Bronchus fibroblast of lung (primary cell): ENCODE results near the gene BHMT. TPM values are rescaled to one million over a fixed set of nuclear protein-coding genes. Genes with fewer than 3 reads are reported as not detected.

Experiments
- total RNA-seq: library from RNA; depleted of rRNA; stranded (reverse); fragments of >200 nt; gene quantifications from 2 replicates; pipeline ENCODE4 v1.2.3, GENCODE V29; 2015

The BHMT gene, protein sequence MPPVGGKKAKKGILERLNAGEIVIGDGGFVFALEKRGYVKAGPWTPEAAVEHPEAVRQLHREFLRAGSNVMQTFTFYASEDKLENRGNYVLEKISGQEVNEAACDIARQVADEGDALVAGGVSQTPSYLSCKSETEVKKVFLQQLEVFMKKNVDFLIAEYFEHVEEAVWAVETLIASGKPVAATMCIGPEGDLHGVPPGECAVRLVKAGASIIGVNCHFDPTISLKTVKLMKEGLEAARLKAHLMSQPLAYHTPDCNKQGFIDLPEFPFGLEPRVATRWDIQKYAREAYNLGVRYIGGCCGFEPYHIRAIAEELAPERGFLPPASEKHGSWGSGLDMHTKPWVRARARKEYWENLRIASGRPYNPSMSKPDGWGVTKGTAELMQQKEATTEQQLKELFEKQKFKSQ
- not detected in 2 replicates for total RNA-seq

GRCh38 chr5:79111387-79111959, at the start of gene BHMT:
Gene BHMT, plus strand, starts transcription at chr5:79111809. Its CDS starts 77 bp downstream, at chr5:79111886.

DNA sequence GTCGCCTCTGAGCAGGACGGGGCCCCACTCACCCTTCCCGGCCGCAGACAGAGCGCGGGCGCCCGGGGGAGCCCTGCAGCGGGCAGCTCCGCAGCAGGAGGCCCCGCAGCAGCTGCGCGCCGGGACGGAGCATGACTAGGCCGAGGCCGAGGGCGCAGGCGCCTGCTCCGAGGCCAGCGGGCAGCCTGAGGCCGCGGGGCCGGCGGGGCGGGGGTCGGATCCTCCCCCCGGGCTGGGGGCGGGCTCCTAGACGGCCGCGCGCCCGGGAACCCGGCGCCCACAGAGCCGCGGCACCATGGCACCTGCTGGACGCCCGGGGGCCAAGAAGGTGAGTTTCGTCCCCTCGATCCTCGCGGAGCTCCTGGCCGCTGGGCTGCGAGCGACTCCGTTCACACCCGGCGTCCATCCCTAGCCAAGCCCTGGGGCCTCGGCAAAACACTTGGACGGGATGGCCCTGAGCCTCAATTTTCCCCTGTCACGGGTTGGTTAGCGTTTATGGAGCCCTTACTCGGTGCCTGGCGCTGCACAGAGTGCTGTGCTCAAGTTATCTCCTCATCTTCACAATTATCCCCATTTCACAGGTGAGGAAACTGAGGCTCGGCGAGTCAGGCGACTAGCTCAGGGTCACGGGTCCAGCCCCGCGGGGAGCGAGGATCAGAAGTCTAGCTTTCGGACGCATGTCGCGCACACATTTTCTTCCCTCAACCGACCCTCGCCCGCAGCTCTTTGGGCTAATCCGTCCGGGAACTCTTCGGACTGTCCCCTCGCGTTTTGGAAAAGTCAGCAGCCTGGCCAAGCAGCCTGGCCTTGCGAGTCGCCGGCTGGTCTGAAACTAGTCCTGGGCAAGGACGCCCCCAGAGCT, 41.9 kb upstream of the BHMT start, which contains the start of the genes BHMT2 and DMGDH:
Gene BHMT2 (plus strand): TSS at position 280 of the 862 bp plus-strand sequence. CDS start 16 bp downstream, at position 296.
Gene DMGDH (minus strand): TSS at position 187 of the 862 bp plus-strand sequence. CDS start 54 bp downstream, at position 133.

Other genes with a start within 250 kb of the BHMT start
- 16.6 and 16.8 TPM in 2 replicates for gene ARSB, start 126.5 kb upstream of the BHMT start, total RNA-seq
- gene DMGDH, start 42.1 kb upstream of the BHMT start, total RNA-seq, result 0.89 and 2.5 TPM in 2 replicates
- 1.3 and 2.2 TPM in 2 replicates for gene BHMT2, start 42.0 kb upstream of the BHMT start, total RNA-seq
- gene JMY, start 124.3 kb downstream of the BHMT start, total RNA-seq, result 2.4 and 2.5 TPM in 2 replicates